Sigmoid colon (tissue), 3 donors: Measurements from ENCODE around the gene ATXN1.

Source experiments
- POLR2A ChIP-seq, 2 donors: fragments of 450-650 bp; IDR thresholded peaks; one replicate each; pipeline ENCODE4 v1.6.1; 2016; ENCODE audit warnings: antibody characterized with exemption in 2 of 2, mild to moderate bottlenecking in 2 of 2, moderate library complexity in 2 of 2
- TF ChIP-seq, protein P1 (sequence below), 4 experiments: fragments of 450-650 bp in 3 of 4; fragments of 200-600 bp in 1 of 4; IDR thresholded peaks; one replicate each; pipeline ENCODE4 v1.5.1; 2016 to 2019; ENCODE audit warnings: antibody characterized with exemption in 4 of 4, mild to moderate bottlenecking in 3 of 4, moderate library complexity in 2 of 4

DNA sequence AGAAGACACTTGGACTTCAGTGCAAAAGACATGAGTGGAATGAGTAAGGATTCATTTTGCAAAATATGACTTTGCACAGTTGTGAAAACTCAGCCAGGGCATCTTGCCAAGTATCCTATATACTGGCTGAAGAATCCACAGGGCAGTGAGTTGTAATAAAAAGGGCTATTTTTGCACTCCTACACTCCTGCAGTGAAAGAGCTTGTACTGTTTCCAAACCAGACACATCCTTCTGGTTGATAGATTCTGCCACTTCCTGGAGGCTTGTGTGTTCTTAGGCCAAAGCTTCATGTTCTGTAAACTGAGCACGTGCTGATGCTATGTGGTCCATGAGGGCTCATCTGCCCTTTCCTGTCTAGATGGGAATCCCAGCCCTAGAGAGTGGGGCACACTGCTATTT, 488.0 kb downstream of the ATXN1 start:
- TF ChIP-seq, protein P1, sequence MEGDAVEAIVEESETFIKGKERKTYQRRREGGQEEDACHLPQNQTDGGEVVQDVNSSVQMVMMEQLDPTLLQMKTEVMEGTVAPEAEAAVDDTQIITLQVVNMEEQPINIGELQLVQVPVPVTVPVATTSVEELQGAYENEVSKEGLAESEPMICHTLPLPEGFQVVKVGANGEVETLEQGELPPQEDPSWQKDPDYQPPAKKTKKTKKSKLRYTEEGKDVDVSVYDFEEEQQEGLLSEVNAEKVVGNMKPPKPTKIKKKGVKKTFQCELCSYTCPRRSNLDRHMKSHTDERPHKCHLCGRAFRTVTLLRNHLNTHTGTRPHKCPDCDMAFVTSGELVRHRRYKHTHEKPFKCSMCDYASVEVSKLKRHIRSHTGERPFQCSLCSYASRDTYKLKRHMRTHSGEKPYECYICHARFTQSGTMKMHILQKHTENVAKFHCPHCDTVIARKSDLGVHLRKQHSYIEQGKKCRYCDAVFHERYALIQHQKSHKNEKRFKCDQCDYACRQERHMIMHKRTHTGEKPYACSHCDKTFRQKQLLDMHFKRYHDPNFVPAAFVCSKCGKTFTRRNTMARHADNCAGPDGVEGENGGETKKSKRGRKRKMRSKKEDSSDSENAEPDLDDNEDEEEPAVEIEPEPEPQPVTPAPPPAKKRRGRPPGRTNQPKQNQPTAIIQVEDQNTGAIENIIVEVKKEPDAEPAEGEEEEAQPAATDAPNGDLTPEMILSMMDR (IDR thresholded peaks at IDR 0.05), result no peak
- TF ChIP-seq POLR2A (IDR thresholded peaks at IDR 0.05), result no peak
